ENCODE results near the gene CDC6. TPM values are rescaled to one million over a fixed set of nuclear protein-coding genes. Genes with fewer than 3 reads are reported as not detected.

Gene CDC6
- total and polyA plus RNA-seq, 11 donors: 0.07 to 9.8 (median 0.69) TPM

GRCh38 chr17:40243761-40244160 is 43.9 kb upstream of the CDC6 start:
- no peak for ATAC-seq

GRCh38 chr17:40244255-40244654 is 43.4 kb upstream of the CDC6 start:
- WGBS, 4 donors: 78 to 85% (median 81%) methylated on average over 4 of the region's 4 CpGs
- no peak for ATAC-seq
- no peaks in the 10 kb centered on the region for H3K27me3 ChIP-seq
- no peak overlapping the region for H3K4me3 ChIP-seq
- no peaks in the 10 kb centered on the region for H3K9me3 ChIP-seq
- TF ChIP-seq CTCF (IDR thresholded peaks at IDR 0.05) (no peak), POLR2A (IDR thresholded peaks at IDR 0.05) (no peak)
- DNase-seq: no peak
- intact Hi-C loops (cut with DNase I): no loop called here
- no peak overlapping the region for H3K27ac ChIP-seq
- H3K4me1 ChIP-seq: peaks cover 0 to 50% (median 8%) of the 10 kb centered on the region in 12 donors
- peaks cover 0 to 7% (median 0%) of the 10 kb centered on the region in 9 donors for H3K36me3 ChIP-seq

More at GRCh38 chr17:40243761-40244160, 43.9 kb upstream of the CDC6 start:
- 95 to 98% (median 96%) methylated on average over 3 of the region's 3 CpGs for WGBS, 4 donors
- TF ChIP-seq POLR2A (IDR thresholded peaks at IDR 0.05) (no peak), CTCF (IDR thresholded peaks at IDR 0.05) (no peak)
- Histone ChIP-seq H3K27me3 (no peaks in the 10 kb centered on the region), H3K27ac (no peak overlapping the region), H3K36me3 (peaks cover 0 to 7% (median 0%) of the 10 kb centered on the region in 9 donors), H3K9me3 (no peaks in the 10 kb centered on the region), H3K4me3 (no peak overlapping the region), H3K4me1 (peaks cover 0 to 45% (median 8%) of the 10 kb centered on the region in 12 donors)
- DNase-seq: no peak
- intact Hi-C loops (cut with DNase I): no loop called here

- Histone ChIP-seq H3K27ac (no peak overlapping the region), H3K9me3 (no peaks in the 10 kb centered on the region), H3K36me3 (no peaks in the 10 kb centered on the region), H3K4me3 (no peak overlapping the region), H3K4me1 (peaks cover 0 to 43% (median 16%) of the 10 kb centered on the region in 12 donors), H3K27me3 (no peaks in the 10 kb centered on the region)
- ATAC-seq (no peak), DNase-seq (no peak)
- intact Hi-C loops (cut with DNase I): loop anchor here in 1 of 10 donors (5.0 kb wide), 1 partner anchor 34 kb away; no protein-coding TSS in a partner anchor
- TF ChIP-seq CTCF (IDR thresholded peaks at IDR 0.05) (no peak), POLR2A (IDR thresholded peaks at IDR 0.05) (no peak)
- WGBS, 4 donors: 80 to 91% (median 85%) methylated on average over 7 of the region's 7 CpGs
Measured at GRCh38 chr17:40247926-40248495, 39.7 kb upstream of the CDC6 start.

- intact Hi-C loops (cut with DNase I): loop anchor here in 1 of 10 donors (5.0 kb wide), 1 partner anchor 34 kb away; no protein-coding TSS in a partner anchor
Measured at GRCh38 chr17:40248507-40248906, 39.2 kb upstream of the CDC6 start.

More at GRCh38 chr17:40248507-40248906, 39.2 kb upstream of the CDC6 start:
- Histone ChIP-seq H3K36me3 (no peaks in the 10 kb centered on the region), H3K9me3 (no peaks in the 10 kb centered on the region), H3K27me3 (no peaks in the 10 kb centered on the region), H3K27ac (no peak overlapping the region), H3K4me1 (peaks cover 0 to 40% (median 16%) of the 10 kb centered on the region in 12 donors), H3K4me3 (no peak overlapping the region)
- no peak for ATAC-seq
- TF ChIP-seq CTCF (IDR thresholded peaks at IDR 0.05) (no peak), POLR2A (IDR thresholded peaks at IDR 0.05) (no peak)
- DNase-seq: no peak
- 95 to 100% (median 96%) methylated on average over 1 of the region's 1 CpG for WGBS, 4 donors

Measured in heart left ventricle (tissue), 16 donors.